HCT116 (cell line): Measurements from ENCODE around the gene INCENP. TPM values are rescaled to one million over a fixed set of nuclear protein-coding genes. Genes with fewer than 3 reads are reported as not detected.
A peak's percentile ranks its signal among the peaks of the same experiment; 100 is the strongest.

Experiments used
- ATAC-seq: fragments of 200-7000 bp; cut with Tn5 transposase; 2 replicates; pipeline ENCODE4 v1.9.1; 2020; ENCODE audit warnings: mild to moderate bottlenecking, moderate library complexity
- Bru-seq: library from RNA; stranded (reverse); fragments of 400-500 nt; gene quantifications from one replicate; lab custom pipeline; 2021; lab: Mats Ljungman, UMichigan
- BruChase-seq, 2 experiments: library from RNA; stranded (reverse); fragments of 400-500 nt; gene quantifications; one replicate each; lab custom pipeline; 2021; lab: Mats Ljungman, UMichigan
- BruUV-seq: library from RNA; stranded (reverse); fragments of 400-500 nt; replicated peaks from 2 replicates; lab custom pipeline; 2021; lab: Mats Ljungman, UMichigan
- CTCF ChIA-PET: fragments of 300-600 bp; sonication (Branson Sonifier 250); formaldehyde crosslinking; loops from one replicate; lab custom pipeline; 2021; ENCODE audit warnings: antibody characterized with exemption; lab: Charles Lee
- POLR2A ChIA-PET: fragments of 300-600, 350-600 bp; sonication (Branson Sonifier 250); formaldehyde crosslinking; loops from one replicate; lab custom pipeline; 2021; ENCODE audit warnings: antibody characterized with exemption; lab: Charles Lee
- RAD21 ChIA-PET, 2 experiments: fragments of 300-600 bp; sonication (Branson Sonifier 250); formaldehyde crosslinking; loops; one replicate each; lab custom pipeline; 2023; ENCODE audit warnings: low total read pairs in 2 of 2; ENCODE audit not compliant: uncharacterized antibody in 2 of 2, unreplicated experiment in 2 of 2, low non-redundant PET in 1 of 2; lab: Charles Lee
- DNase-seq: peaks from one replicate; pipeline ENCODE4 v3.0.0-alpha.2; 2010; ENCODE audit warnings: low read depth, low spot score
- H2AFZ ChIP-seq: fragments of 200-600 bp; shearing (Covaris generic), sonication (generic); 2 replicates; pipeline ENCODE4 v1.6.1; 2017; ENCODE audit warnings: low read depth, mixed run types, mixed read lengths, antibody characterized with exemption, low read length; ENCODE audit not compliant: poor library complexity, severe bottlenecking
- H3K27ac ChIP-seq: 2 replicates; pipeline ENCODE4 v1.5.1; 2012; ENCODE audit warnings: low read depth, low read length
- H3K27me3 ChIP-seq: fragments of 200-600 bp; sonication (generic); 2 replicates; pipeline ENCODE4 v1.6.1; 2016; ENCODE audit warnings: mixed run types, low read length, mixed read lengths; ENCODE audit not compliant: insufficient read depth
- H3K36me3 ChIP-seq, 2 experiments: fragments of 200-500 bp in 1 of 2; fragments of 200-600 bp in 1 of 2; sonication (Bioruptor generic) in 1 of 2; sonication (generic) in 1 of 2; 2 replicates each; pipeline versions ENCODE4 v1.5.1 to v1.6.1; 2014 to 2016; ENCODE audit warnings: low read length in 2 of 2, inconsistent platforms in 1 of 2, mixed read lengths in 1 of 2, mixed run types in 1 of 2; ENCODE audit not compliant: insufficient read depth in 2 of 2, control insufficient read depth in 1 of 2
- H3K4me1 ChIP-seq, 2 experiments: fragments of 200-600 bp in 1 of 2; sonication (generic) in 1 of 2; 2 replicates each; pipeline versions ENCODE4 v1.5.1 to v1.6.1; 2012 to 2017; ENCODE audit warnings: low read length in 2 of 2, inconsistent platforms in 1 of 2, mild to moderate bottlenecking in 1 of 2, mixed read lengths in 1 of 2, mixed run types in 1 of 2, moderate library complexity in 1 of 2; ENCODE audit not compliant: insufficient read depth in 2 of 2, control insufficient read depth in 1 of 2
- H3K4me2 ChIP-seq: fragments of 200-600 bp; sonication (generic); 2 replicates; pipeline ENCODE4 v1.6.1; 2017; ENCODE audit warnings: mixed run types, low read length, mixed read lengths
- H3K4me3 ChIP-seq, 2 experiments: fragments of 200-600 bp in 1 of 2; sonication (generic) in 1 of 2; replicated peaks in 1 of 2; 2 replicates each; pipeline ENCODE4 v1.5.1; 2011 to 2016; ENCODE audit warnings: low read length in 2 of 2, control low read depth in 1 of 2, low read depth in 1 of 2, mild to moderate bottlenecking in 1 of 2, mixed read lengths in 1 of 2, mixed run types in 1 of 2
- H3K79me2 ChIP-seq: fragments of 200-600 bp; sonication (generic); 2 replicates; pipeline ENCODE4 v1.6.1; 2017; ENCODE audit warnings: mild to moderate bottlenecking, mixed run types, low read length, moderate library complexity, mixed read lengths; ENCODE audit not compliant: insufficient read depth
- H3K9ac ChIP-seq: fragments of 200-600 bp; sonication (generic); 2 replicates; pipeline ENCODE4 v1.6.1; 2016; ENCODE audit warnings: low read length, mixed read lengths
- H3K9me2 ChIP-seq: fragments of 200-600 bp; sonication (generic), shearing (Covaris generic); 2 replicates; pipeline ENCODE4 v1.6.1; 2017; ENCODE audit warnings: mixed run types, mild to moderate bottlenecking, moderate library complexity; ENCODE audit not compliant: insufficient read depth
- H3K9me3 ChIP-seq, 2 experiments: fragments of 200-500 bp in 1 of 2; fragments of 200-600 bp in 1 of 2; sonication (Bioruptor generic) in 1 of 2; sonication (generic) in 1 of 2; 2 replicates each; pipeline ENCODE4 v1.6.1; 2014 to 2017; ENCODE audit warnings: low read length in 2 of 2, mixed read lengths in 2 of 2, inconsistent platforms in 1 of 2, low read depth in 1 of 2, mild to moderate bottlenecking in 1 of 2, mixed run types in 1 of 2, moderate library complexity in 1 of 2; ENCODE audit not compliant: control insufficient read depth in 1 of 2, insufficient read depth in 1 of 2
- H4K20me1 ChIP-seq: fragments of 200-600 bp; sonication (generic), shearing (Covaris generic); 2 replicates; pipeline ENCODE4 v1.6.1; 2017; ENCODE audit warnings: mixed run types, mild to moderate bottlenecking, moderate library complexity; ENCODE audit not compliant: insufficient read depth
- EGR1 ChIP-seq: IDR thresholded peaks from 2 replicates; pipeline ENCODE4 v1.6.1; 2012; ENCODE audit warnings: low read depth
- ELF1 ChIP-seq: IDR thresholded peaks from 2 replicates; pipeline ENCODE4 v1.6.1; 2012; ENCODE audit warnings: low read depth, borderline replicate concordance
- EZH2phosphoT487 ChIP-seq: fragments of 200-600 bp; IDR thresholded peaks from 2 replicates; pipeline ENCODE4 v1.6.1; 2018; ENCODE audit warnings: antibody characterized with exemption, borderline replicate concordance
- POLR2A ChIP-seq: IDR thresholded peaks from 2 replicates; pipeline ENCODE4 v1.7.0; 2011; ENCODE audit warnings: borderline replicate concordance; ENCODE audit not compliant: insufficient read depth, insufficient read length; ENCODE audit errors: extremely low read depth
- POLR2AphosphoS5 ChIP-seq: IDR thresholded peaks from 2 replicates; pipeline ENCODE4 v1.6.1; 2011; ENCODE audit warnings: mild to moderate bottlenecking, low read depth, low read length, moderate library complexity
- SIN3A ChIP-seq: IDR thresholded peaks from 2 replicates; pipeline ENCODE4 v1.6.1; 2012; ENCODE audit warnings: low read depth
- SP1 ChIP-seq: IDR thresholded peaks from 2 replicates; pipeline ENCODE4 v1.6.1; 2012; ENCODE audit warnings: low read depth
- TCF7L2 ChIP-seq: IDR thresholded peaks from 2 replicates; pipeline ENCODE4 v1.7.0; 2011; ENCODE audit warnings: borderline replicate concordance, inconsistent platforms; ENCODE audit not compliant: insufficient read depth, insufficient read length; ENCODE audit errors: extremely low read depth
- ZFX ChIP-seq: fragments of 450-650 bp; IDR thresholded peaks from 2 replicates; pipeline ENCODE4 v1.6.1; 2017
- intact Hi-C: fragments of 100-400 bp; cut with micrococcal nuclease; formaldehyde crosslinking; loops from 2 replicates; pipeline ENCODE4 v1.10.0; 2022
- long read RNA-seq: library from polyadenylated mRNA; unstranded; transcript quantifications from one replicate; pipeline ENCODE4 v2.0.0, GENCODE V29; 2021; ENCODE audit not compliant: unreplicated experiment
- polyA plus RNA-seq: library from polyadenylated mRNA; unstranded; fragments of >200 nt; gene quantifications from 2 replicates; pipeline ENCODE4 v1.2.1, GENCODE V29; 2012; ENCODE audit warnings: missing spikeins
- total RNA-seq: library from RNA; stranded (reverse); gene quantifications from one replicate; pipeline ENCODE4 v1.2.1, GENCODE V29; 2021; ENCODE audit not compliant: unreplicated experiment
- TF ChIP-seq, protein P1 (sequence below): IDR thresholded peaks from 2 replicates; pipeline ENCODE4 v1.6.1; 2011; ENCODE audit warnings: mild to moderate bottlenecking, low read length, moderate library complexity; ENCODE audit not compliant: insufficient replicate concordance; ENCODE audit errors: extremely low read depth
- TF ChIP-seq, protein P2 (sequence below), 3 experiments: fragments of 200-600 bp in 1 of 3; sonication (generic) in 1 of 3; IDR thresholded peaks in 2 of 3; conservative IDR thresholded peaks in 1 of 3; 2 replicates each; pipeline ENCODE4 v1.5.1; 2012 to 2017; ENCODE audit warnings: low read depth in 2 of 3, low read length in 2 of 3, antibody characterized with exemption in 1 of 3, borderline replicate concordance in 1 of 3, control low read depth in 1 of 3, mild to moderate bottlenecking in 1 of 3, mixed read lengths in 1 of 3, mixed run types in 1 of 3, moderate library complexity in 1 of 3; ENCODE audit not compliant: insufficient read depth in 1 of 3
- TF ChIP-seq, protein P3 (sequence below): IDR thresholded peaks from 2 replicates; pipeline ENCODE4 v1.6.1; 2012

The INCENP gene
- 118 TPM for total RNA-seq
- 60.3 and 66.2 TPM in 2 replicates for polyA plus RNA-seq
- Bru-seq, nascent RNA = percentile 75 among the genes with signal in this experiment
- percentile 80 among the genes with signal in this experiment for BruChase-seq, experiment 1, labeled RNA remaining after a 6-hour chase
- BruChase-seq, experiment 2, labeled RNA remaining after a 2-hour chase = percentile 83 among the genes with signal in this experiment
- long read RNA-seq, partial matches to known transcripts = 5 of 33 reads
- long read RNA-seq, other reads (novel, unspliced or antisense) = 28 of 33 reads

DNA sequence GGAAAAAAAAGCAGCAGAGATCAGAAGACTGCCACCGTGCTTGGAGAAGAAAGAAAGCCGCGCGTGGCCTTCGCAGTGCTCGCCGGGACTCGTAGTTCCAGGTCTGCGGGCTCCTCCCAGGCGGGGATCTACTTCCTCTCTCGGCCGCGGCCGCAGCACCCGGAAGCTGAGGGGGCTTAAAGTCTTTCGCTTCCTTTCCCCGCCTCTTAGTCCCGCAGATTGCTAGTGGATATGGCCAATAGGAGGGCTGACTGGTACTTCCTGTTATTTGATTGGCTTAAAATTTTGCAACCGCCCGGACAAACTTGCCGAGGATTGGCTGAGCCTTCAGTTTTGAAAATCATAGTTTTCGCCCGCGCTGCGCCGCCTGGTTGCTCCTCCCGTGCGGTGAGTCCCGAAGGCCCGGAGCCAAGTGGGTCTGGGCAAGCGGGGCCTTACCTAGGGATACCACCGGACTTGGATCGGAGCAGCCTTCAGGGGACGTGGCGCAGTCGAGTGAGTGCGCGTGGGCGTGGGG lies at the start of gene INCENP:
TSS of gene INCENP (plus strand) at position 343 of the 517 bp plus-strand sequence. CDS start 4,151 bp downstream, outside the sequence.
- Histone ChIP-seq H3K4me3 (peak within 1 kb of the TSS; percentile 96 to 98), H3K9me2 (no peaks in the 10 kb centered on the region), H3K79me2 (peaks cover 48% of the 10 kb centered on the region), H3K9ac (peak within 1 kb of the TSS; percentile 85), H4K20me1 (no peaks in the 10 kb centered on the region), H3K4me2 (peak within 1 kb of the TSS; percentile 93), H3K27ac (peak within 1 kb of the TSS; percentile 65), H3K36me3 (peaks cover 0 to 9% of the 10 kb centered on the region in 2 experiments; a peak in 1 of 4 replicates), H2AFZ (peak within 1 kb of the TSS; percentile 79), H3K27me3 (no peaks in the 10 kb centered on the region), H3K4me1 (peaks cover 9 to 18% of the 10 kb centered on the region in 2 experiments), H3K9me3 (no peaks in the 10 kb centered on the region)
- RAD21 ChIA-PET = no interaction called here
- no TSS peak for BruUV-seq
- CTCF ChIA-PET = interaction anchor here (0.7 to 1.3 kb wide), 2 partner anchors 11 to 16 kb away, joined by 3 to 5 read pairs; no protein-coding TSS in a partner anchor
- DNase-seq = peak; percentile 97
- ATAC-seq = peak; percentile 98
- TF ChIP-seq EZH2phosphoT487 = no peak
- TF ChIP-seq POLR2AphosphoS5 = peak; percentile 81
- TF ChIP-seq EGR1 = peak; percentile 71
- TF ChIP-seq TCF7L2 = peak; percentile 94
- TF ChIP-seq, protein P1, sequence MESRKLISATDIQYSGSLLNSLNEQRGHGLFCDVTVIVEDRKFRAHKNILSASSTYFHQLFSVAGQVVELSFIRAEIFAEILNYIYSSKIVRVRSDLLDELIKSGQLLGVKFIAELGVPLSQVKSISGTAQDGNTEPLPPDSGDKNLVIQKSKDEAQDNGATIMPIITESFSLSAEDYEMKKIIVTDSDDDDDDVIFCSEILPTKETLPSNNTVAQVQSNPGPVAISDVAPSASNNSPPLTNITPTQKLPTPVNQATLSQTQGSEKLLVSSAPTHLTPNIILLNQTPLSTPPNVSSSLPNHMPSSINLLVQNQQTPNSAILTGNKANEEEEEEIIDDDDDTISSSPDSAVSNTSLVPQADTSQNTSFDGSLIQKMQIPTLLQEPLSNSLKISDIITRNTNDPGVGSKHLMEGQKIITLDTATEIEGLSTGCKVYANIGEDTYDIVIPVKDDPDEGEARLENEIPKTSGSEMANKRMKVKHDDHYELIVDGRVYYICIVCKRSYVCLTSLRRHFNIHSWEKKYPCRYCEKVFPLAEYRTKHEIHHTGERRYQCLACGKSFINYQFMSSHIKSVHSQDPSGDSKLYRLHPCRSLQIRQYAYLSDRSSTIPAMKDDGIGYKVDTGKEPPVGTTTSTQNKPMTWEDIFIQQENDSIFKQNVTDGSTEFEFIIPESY = peak; percentile 21
- TF ChIP-seq ELF1 = peak; percentile 95; the same call in 1 of the 2 replicates
- TF ChIP-seq SIN3A = peak; percentile 61; the same call in 1 of the 2 replicates
- TF ChIP-seq ZFX = peak; percentile 69; the same call in 1 of the 2 replicates
- TF ChIP-seq, protein P2, sequence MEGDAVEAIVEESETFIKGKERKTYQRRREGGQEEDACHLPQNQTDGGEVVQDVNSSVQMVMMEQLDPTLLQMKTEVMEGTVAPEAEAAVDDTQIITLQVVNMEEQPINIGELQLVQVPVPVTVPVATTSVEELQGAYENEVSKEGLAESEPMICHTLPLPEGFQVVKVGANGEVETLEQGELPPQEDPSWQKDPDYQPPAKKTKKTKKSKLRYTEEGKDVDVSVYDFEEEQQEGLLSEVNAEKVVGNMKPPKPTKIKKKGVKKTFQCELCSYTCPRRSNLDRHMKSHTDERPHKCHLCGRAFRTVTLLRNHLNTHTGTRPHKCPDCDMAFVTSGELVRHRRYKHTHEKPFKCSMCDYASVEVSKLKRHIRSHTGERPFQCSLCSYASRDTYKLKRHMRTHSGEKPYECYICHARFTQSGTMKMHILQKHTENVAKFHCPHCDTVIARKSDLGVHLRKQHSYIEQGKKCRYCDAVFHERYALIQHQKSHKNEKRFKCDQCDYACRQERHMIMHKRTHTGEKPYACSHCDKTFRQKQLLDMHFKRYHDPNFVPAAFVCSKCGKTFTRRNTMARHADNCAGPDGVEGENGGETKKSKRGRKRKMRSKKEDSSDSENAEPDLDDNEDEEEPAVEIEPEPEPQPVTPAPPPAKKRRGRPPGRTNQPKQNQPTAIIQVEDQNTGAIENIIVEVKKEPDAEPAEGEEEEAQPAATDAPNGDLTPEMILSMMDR (IDR thresholded peaks at IDR 0.05 in 2 of 3, conservative IDR thresholded peaks at IDR 0.05 in 1 of 3; ENCODE audit: borderline replicate concordance in 1 of 3, insufficient read depth in 1 of 3, low read depth in 2 of 3, low read length in 2 of 3) = no peak
- TF ChIP-seq, protein P3, sequence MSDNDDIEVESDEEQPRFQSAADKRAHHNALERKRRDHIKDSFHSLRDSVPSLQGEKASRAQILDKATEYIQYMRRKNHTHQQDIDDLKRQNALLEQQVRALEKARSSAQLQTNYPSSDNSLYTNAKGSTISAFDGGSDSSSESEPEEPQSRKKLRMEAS = peak; percentile 61
- TF ChIP-seq SP1 = peak; percentile 96
- no peak for TF ChIP-seq POLR2A
- intact Hi-C loops = no loop called here
- POLR2A ChIA-PET = no interaction called here
